ENCODE measurements around the gene TOX2.
A peak's percentile ranks its signal among the peaks of the same experiment; 100 is the strongest.

Gene TOX2

GRCh38 chr20:44018259-44018941, 103.7 kb downstream of the TOX2 start:
- no peak for DNase-seq (ENCODE audit: low read depth in 2 of 2)

GRCh38 chr20:44018942-44019637, 104.4 kb downstream of the TOX2 start:
- DNase-seq (ENCODE audit: low read depth in 2 of 2) = no peak

GRCh38 chr20:44019638-44020335, 105.1 kb downstream of the TOX2 start:
- peak in 1 of 2 experiments; percentile 11 for DNase-seq (ENCODE audit: low read depth in 2 of 2)

- no peak for DNase-seq (ENCODE audit: low read depth in 2 of 2)
Observed at GRCh38 chr20:44020406-44021148, 105.9 kb downstream of the TOX2 start.

GRCh38 chr20:44021186-44021585, 106.5 kb downstream of the TOX2 start:
- DNase-seq (ENCODE audit: low read depth in 2 of 2) = no peak

- DNase-seq (ENCODE audit: low read depth in 2 of 2) = no peak
Observed at GRCh38 chr20:44021900-44022299, 107.2 kb downstream of the TOX2 start.

GRCh38 chr20:44022464-44022863, 107.8 kb downstream of the TOX2 start:
- DNase-seq (ENCODE audit: low read depth in 2 of 2) = no peak

GRCh38 chr20:44023515-44024371, 109.1 kb downstream of the TOX2 start:
- DNase-seq (ENCODE audit: low read depth in 2 of 2) = no peak

- no peak for DNase-seq (ENCODE audit: low read depth in 2 of 2)
Observed at GRCh38 chr20:44024820-44025580, 110.3 kb downstream of the TOX2 start.

GRCh38 chr20:44025756-44026155, 111.1 kb downstream of the TOX2 start:
- DNase-seq (ENCODE audit: low read depth in 2 of 2) = no peak

GRCh38 chr20:44026647-44027342, 112.1 kb downstream of the TOX2 start:
- DNase-seq (ENCODE audit: low read depth in 2 of 2) = no peak

- DNase-seq (ENCODE audit: low read depth in 2 of 2) = no peak
Observed at GRCh38 chr20:44027343-44028002, 112.8 kb downstream of the TOX2 start.

GRCh38 chr20:44028003-44028730, 113.5 kb downstream of the TOX2 start:
- DNase-seq (ENCODE audit: low read depth in 2 of 2) = no peak

GRCh38 chr20:44028868-44029847, 114.5 kb downstream of the TOX2 start:
- peak in 1 of 2 experiments; percentile 8 for DNase-seq (ENCODE audit: low read depth in 2 of 2)

- no peak for DNase-seq (ENCODE audit: low read depth in 2 of 2)
Observed at GRCh38 chr20:44029848-44030230, 115.2 kb downstream of the TOX2 start.

GRCh38 chr20:44030394-44030793, 115.7 kb downstream of the TOX2 start:
- no peak for DNase-seq (ENCODE audit: low read depth in 2 of 2)

GRCh38 chr20:44031001-44031574, 116.4 kb downstream of the TOX2 start:
- no peak for DNase-seq (ENCODE audit: low read depth in 2 of 2)
